OCI-LY1 (cell line): ENCODE results near the gene TCP10L.

Source experiments
- CTCF ChIP-seq: fragments of 200-600 bp; sonication (generic), shearing (Covaris generic); IDR thresholded peaks from 2 replicates; pipeline ENCODE4 v1.5.1; 2017; ENCODE audit warnings: mild to moderate bottlenecking, antibody characterized with exemption, low read length, moderate library complexity, mixed read lengths
- EZH2 ChIP-seq: fragments of 200-600 bp; sonication (generic), shearing (Covaris generic); IDR thresholded peaks from 2 replicates; pipeline ENCODE4 v1.8.0; 2017; ENCODE audit warnings: borderline replicate concordance, mixed run types, mild to moderate bottlenecking, antibody characterized with exemption, low read length, moderate library complexity, mixed read lengths

DNA sequence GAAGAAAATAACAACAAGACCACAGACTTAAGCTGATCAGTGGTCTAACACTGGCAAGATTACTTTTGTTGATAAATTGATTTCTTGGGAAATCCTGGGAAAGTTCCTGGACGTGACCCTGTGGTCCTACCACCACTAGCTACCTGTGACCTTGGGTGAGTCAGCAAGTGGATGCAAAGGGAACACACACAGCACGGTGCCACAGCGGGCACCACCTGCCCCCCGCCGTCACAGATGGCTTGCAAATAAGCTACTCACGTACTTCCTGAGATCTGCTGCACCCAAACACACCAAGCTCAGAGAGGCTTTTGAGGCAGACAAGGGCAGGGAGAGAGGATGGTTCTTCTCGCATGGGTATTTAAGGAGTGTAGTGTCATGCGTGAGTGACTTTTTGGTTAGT, 14.2 kb upstream of the TCP10L start:
- TF ChIP-seq CTCF (no peak), EZH2 (no peak)
